ENCODE measurements around the gene FUT6. TPM values are rescaled to one million over a fixed set of nuclear protein-coding genes. Genes with fewer than 3 reads are reported as not detected.

FUT6 gene
- total RNA-seq, 2 donors from 2014 or later = 3.6 to 12.2 TPM

- ATAC-seq (peak; percentile 61), DNase-seq (no peak)
- intact Hi-C loops (cut with DNase I) = no loop called here
- H3K4me3 ChIP-seq = no peak overlapping the region
- 15 to 20% methylated on average over 15 of the region's 15 CpGs for WGBS, 2 donors
- no peaks in the 10 kb centered on the region for H3K9me3 ChIP-seq
- H3K27ac ChIP-seq = peak overlapping the region in 3 of 4 donors; percentile 60 to 82 (median 73)
- TF ChIP-seq POLR2A (IDR thresholded peaks at IDR 0.05) = peak in 1 of 3 donors; percentile 3
- no peak for TF ChIP-seq CTCF (IDR thresholded peaks at IDR 0.05)
- no peaks in the 10 kb centered on the region for H3K36me3 ChIP-seq (replicated peaks in 1 of 2; ENCODE audit: insufficient read depth in 1 of 2, low read depth in 2 of 2)
- H3K4me1 ChIP-seq = peaks cover 9% of the 10 kb centered on the region
- H3K27me3 ChIP-seq = no peaks in the 10 kb centered on the region
Measured at GRCh38 chr19:5837761-5838352, 1.6 kb downstream of the FUT6 start.

GRCh38 chr19:5832527-5833216 lies 6.8 kb downstream of the FUT6 start:
- Histone ChIP-seq H3K9me3 (no peaks in the 10 kb centered on the region), H3K27ac (no peak overlapping the region), H3K4me1 (peaks cover 15% of the 10 kb centered on the region), H3K36me3 (replicated peaks in 1 of 2; ENCODE audit: insufficient read depth in 1 of 2, low read depth in 2 of 2) (no peaks in the 10 kb centered on the region), H3K27me3 (no peaks in the 10 kb centered on the region), H3K4me3 (no peak overlapping the region)
- ATAC-seq = no peak
- no peak for DNase-seq
- 74 to 86% methylated on average over 6 of the region's 6 CpGs for WGBS, 2 donors
- intact Hi-C loops (cut with DNase I) = no loop called here
- no peak for TF ChIP-seq POLR2A (IDR thresholded peaks at IDR 0.05)
- no peak for TF ChIP-seq CTCF (IDR thresholded peaks at IDR 0.05)

- Histone ChIP-seq H3K4me1 (peaks cover 20% of the 10 kb centered on the region), H3K4me3 (no peak overlapping the region), H3K27me3 (no peaks in the 10 kb centered on the region), H3K36me3 (replicated peaks in 1 of 2; ENCODE audit: insufficient read depth in 1 of 2, low read depth in 2 of 2) (no peaks in the 10 kb centered on the region), H3K27ac (no peak overlapping the region), H3K9me3 (no peaks in the 10 kb centered on the region)
- ATAC-seq = no peak
- no peak for DNase-seq
- intact Hi-C loops (cut with DNase I) = no loop called here
- TF ChIP-seq POLR2A (IDR thresholded peaks at IDR 0.05) (no peak), CTCF (IDR thresholded peaks at IDR 0.05) (no peak)
- 70 to 86% methylated on average over 2 to 22 of the region's 22 CpGs for WGBS, 2 donors
Measured at GRCh38 chr19:5832061-5832460, 7.4 kb downstream of the FUT6 start.

- H3K4me3 ChIP-seq = no peak overlapping the region
- H3K27me3 ChIP-seq = no peaks in the 10 kb centered on the region
- H3K4me1 ChIP-seq = peaks cover 29% of the 10 kb centered on the region
- TF ChIP-seq CTCF (IDR thresholded peaks at IDR 0.05) (no peak), POLR2A (IDR thresholded peaks at IDR 0.05) (no peak)
- no peak for ATAC-seq
- 64% methylated on average over 9 of the region's 9 CpGs; no CpG with 5 or more reads in 1 of the 2 donors for WGBS, 2 donors
- intact Hi-C loops (cut with DNase I) = no loop called here
- no peaks in the 10 kb centered on the region for H3K9me3 ChIP-seq
- no peak overlapping the region for H3K27ac ChIP-seq
- H3K36me3 ChIP-seq (replicated peaks in 1 of 2; ENCODE audit: insufficient read depth in 1 of 2, low read depth in 2 of 2) = no peaks in the 10 kb centered on the region
- DNase-seq = no peak
Measured at GRCh38 chr19:5831159-5831558, 8.3 kb downstream of the FUT6 start.
